Activated CD8-positive, alpha-beta memory T cell treated with anti-CD3 and anti-CD28 coated beads for 1 hour (primary cell): ENCODE data around the gene ETS1.

Source experiments
- DNase-seq, 2 donors: peaks; one replicate each; pipeline ENCODE4 v3.0.0-alpha.2; 2020; ENCODE audit warnings: low read depth in 1 of 2; ENCODE audit errors: extremely low read depth in 1 of 2

ETS1 gene

GRCh38 chr11:128470081-128470480 is 117.3 kb downstream of the ETS1 start:
- no peak for DNase-seq

GRCh38 chr11:128469220-128469619 is 118.1 kb downstream of the ETS1 start:
- DNase-seq = no peak

DNA sequence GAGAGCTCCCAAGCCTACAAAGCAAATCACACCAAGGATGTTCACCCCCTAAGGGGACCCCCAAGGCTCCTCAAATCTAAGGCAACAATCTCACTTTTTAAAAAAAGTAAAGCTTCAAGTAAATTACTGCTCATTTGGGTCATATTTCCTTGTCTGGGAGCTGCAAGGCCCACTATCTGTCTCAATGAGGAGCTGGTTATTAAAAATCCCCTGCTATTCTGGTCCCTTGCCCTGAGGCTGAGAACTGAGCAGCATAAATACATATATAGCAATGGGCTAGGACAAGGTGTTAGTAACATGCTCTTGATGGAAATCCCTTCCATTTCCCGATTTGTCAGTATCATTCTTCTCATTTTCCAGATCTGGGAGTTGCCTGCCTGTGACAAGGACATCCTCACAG is 119.2 kb downstream of the ETS1 start:
- DNase-seq = no peak

GRCh38 chr11:128467610-128468041 is 119.7 kb downstream of the ETS1 start:
- no peak for DNase-seq

DNA sequence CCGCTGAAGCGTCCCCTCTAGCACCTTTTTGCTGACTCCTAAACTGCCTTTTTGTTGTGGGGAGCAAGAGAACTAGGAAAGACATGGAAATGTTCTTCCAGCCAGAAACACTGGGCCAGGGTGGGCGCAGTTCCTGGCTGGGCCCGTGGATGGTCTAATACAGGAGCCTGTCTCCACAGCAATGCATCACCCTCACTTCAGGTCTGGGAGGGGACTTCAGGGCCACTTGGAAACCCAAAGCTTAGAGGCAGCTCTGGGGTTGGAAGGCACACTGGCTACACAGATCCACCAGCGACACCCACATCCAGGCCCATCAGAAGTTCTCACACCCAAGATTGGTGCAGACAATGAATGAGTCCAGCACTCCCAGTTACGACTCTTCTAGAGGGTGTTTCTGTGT is 120.3 kb downstream of the ETS1 start:
- no peak for DNase-seq

DNA sequence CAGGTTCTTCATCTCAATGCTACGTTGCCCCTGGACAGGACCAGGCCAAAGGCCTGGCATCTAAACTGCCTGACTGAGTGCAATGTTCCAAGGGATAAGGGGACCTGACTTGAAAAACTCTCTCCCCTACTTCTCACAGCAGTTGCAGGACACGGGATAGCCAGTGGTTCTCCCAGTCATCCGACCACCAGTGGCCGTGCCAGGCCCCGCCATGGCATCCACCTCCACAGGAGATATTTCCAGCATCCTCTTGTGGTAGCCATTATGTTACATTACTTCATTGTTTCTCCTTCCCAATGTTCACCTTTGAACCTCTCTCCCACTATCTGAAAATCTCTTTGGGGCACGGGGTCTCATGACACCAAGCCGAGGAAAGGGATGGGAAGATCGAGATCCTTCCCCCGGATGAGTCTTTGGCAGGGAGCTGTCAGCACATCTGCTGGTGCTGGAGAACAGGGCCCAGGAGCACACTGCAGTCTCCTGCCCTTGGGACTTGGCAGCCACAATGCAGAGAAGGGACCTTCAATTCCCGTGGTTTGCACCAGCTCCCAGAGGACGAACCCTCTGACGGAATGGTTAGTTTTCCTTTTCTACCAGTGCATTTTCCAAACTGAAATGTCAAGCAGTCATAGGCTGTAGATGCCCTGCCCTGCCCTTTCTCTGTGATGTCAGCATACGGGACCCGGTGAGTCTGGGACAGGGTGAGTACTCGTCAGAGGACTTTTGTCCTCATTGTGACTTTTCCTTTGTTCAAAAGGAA is 121.2 kb downstream of the ETS1 start:
- DNase-seq = no peak

- DNase-seq = no peak
These were observed 121.8 kb downstream of the ETS1 start for GRCh38 chr11:128465531-128465930.

DNA sequence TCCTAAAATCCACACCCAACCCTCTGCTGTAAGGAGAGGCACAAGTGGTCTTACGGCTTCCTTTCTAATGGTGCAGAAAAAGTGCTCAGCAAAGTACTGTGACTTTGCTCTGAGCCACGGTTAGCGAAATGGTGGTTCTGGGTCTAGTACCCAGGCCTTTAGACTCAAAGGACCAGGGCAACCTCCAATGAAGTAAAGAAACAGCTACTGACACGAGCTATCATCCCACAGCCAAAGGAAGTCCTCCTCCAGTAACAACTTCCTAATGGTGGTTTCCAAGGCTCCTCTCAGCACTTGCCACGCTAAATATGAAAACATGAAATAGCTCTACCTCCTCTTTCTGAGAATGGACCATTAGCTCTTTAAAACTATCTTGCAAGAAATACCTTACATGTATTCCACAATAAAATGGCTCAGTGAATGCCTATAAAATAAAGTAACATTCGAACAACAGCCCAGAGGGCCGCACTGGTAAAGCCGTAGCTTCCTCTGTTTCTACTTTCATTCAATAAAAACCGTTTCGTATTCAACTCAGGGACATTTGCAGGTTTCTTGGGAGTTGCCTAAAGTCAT is 122.4 kb downstream of the ETS1 start:
- no peak for DNase-seq

- DNase-seq = no peak
These were observed 123.4 kb downstream of the ETS1 start for GRCh38 chr11:128463979-128464378.

- no peak for DNase-seq
These were observed 124.0 kb downstream of the ETS1 start for GRCh38 chr11:128463371-128463829.

- DNase-seq = no peak
These were observed 124.4 kb downstream of the ETS1 start for GRCh38 chr11:128462922-128463321.

DNA sequence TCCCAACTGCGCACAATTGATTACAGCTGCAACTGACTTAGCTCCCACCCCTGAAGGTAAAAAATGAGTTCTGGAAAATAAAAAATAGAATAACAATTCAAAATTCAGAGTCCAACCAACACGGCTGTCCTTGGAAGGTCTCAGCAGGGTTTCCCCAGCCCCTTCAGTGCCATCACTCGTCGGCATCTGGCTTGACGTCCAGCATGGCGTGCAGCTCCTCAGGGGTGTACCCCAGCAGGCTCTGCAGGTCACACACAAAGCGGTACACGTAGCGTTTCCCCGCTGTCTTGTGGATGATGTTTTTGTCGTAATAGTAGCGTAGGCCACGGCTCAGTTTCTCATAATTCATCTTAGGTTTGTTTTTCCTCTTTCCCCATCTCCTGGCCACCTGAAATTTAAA is 125.2 kb downstream of the ETS1 start:
- DNase-seq = no peak

- no peak for DNase-seq
These were observed 129.0 kb downstream of the ETS1 start for GRCh38 chr11:128458321-128458720.

DNA sequence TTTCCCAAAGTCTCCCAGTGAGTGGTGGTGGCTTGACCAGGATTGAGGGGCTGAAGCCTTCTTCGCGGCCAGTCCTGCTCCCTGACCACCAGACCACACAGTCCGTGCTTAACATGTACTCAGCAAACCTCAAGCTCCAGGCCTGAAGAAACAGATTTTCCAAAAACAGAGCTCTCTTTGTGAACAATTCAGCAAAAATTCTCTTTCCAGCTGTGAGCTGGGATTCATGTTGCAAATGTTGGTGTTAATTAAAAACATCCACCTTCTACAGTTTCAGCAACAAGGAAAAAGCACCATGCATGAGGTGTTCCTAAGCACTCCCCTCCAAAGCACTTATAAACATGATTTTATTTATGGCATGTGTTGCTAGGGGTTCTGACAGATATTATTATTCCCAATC is 129.5 kb downstream of the ETS1 start:
- no peak for DNase-seq

DNA sequence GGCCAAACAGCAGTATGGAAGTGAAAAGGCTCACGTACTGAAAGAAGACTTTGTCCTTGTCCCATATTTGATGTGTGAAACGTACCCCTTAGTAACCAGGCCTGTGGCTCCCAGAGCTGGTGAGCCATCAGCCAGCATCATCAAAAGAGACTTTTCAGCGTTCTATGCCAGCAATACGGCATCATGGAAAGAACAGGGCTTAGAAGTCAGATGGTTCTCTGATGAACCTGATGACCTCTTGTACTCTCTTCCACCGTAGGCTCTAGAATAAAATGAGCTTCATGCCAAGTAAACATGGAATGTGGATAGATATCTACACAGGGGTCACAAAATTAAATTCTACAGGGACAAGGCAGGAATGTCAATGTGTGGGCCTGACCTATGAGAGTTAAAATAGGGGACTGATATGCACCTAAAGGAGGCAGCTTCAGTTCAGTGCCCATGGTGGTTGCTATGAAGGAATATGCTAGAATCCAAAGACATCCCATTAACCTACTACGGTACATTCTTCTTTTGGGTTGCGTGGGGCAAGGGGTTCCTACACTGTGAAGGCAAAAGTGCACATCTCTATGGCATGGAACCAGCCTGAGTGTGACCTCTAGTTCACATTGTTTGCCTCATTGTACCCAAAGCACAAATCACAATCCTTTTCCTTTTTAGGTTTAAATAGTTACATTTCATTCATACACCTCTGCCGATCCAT is 130.6 kb downstream of the ETS1 start:
- no peak for DNase-seq

DNA sequence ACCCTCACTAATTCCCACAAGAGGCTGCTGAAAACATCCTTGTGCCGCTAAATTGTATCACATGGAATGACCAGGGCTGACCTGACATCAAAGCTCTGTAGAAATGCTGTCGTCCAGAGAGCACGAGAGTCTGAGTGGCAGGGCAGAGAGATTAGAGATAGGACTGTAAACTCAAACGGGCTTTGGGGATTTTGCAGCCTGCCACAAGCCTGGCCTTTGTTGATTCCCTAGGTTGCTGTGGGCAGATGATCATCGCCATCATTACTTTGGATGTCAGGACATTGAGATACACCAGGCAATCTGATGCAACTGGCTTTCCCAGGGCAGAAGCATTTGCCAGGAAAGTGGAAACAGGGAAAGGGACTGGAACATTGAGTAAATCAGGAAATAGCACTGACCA is 131.6 kb downstream of the ETS1 start:
- DNase-seq = no peak

DNA sequence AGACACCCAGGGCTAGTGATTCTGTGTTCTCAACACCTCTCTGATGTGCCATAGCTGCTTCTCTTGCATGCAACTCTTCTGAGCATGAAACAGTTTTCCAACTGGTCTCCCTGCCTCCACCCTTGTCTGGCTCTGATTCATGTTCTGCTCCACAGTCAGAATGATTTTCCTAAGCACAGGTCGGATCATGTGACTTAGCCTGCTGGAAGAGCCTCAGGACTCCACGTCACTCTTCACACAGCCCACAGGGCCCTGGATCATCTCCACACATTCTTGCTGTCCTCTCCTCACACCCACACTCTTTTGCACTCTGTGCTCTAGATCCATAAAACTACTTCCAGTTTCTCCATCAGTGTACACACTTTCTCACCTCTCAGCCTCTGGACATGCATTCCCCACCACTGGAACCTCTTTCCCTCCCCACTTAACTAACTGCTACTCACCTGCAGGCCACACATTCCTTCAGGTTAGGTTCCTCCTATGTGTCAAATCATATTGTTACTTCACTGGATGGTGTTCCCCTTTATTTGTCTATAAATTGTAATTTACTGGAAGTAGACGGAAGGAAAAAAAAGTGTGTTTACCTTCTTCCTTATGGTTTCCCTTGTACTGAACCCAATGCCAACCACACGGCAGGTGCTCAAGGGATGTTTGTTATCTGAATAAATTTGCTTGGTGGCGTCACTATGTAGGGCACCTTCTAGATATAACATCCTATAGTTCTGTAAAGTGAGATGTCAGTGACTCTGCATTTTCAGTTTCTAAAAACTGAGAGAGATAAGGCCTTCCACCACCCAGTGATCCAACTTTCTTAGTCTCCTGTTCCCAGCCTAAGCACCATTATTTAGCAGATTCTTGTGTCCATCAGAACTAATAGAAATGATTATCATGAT is 133.7 kb downstream of the ETS1 start:
- no peak for DNase-seq

DNA sequence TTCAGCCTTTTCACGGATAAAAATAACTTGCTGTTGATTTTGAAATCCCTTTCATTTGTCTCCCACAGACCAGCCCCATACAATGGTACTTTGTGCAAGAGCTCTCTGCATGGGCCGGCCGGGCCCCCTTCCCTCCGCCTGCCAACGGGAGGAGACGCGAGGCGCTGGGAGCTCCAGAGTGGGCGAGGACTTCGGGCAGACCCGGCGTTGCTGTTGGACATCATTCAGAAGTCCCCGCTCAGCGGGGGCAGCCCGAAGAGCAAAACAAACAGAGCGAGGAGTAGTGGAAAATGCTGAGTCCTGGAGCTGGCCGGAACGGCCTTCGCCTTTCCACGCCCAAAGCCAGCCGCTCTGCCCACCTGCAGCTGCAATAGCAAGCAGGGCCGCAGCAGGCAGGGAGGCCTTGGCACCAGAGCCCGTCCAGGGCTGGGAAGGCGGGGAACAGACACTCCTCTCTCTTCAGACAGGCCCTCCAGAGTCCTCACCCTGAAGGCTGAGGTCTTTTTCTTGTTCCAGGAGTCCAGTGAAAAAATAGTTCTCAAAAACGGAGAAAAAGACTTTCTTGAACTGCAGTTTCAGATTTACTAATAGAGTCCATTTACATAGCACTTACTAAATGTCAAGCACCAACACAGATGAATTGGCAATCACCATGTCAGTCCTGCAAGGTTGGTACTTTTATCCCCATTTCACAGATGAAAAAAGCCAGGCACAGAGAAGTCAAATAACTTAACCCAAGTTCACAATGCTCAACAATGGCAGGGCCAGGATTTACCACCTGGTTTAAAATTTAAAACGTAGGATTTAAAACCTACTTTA is 135.5 kb downstream of the ETS1 start:
- no peak for DNase-seq

- no peak for DNase-seq
These were observed 136.3 kb downstream of the ETS1 start for GRCh38 chr11:128450882-128451651.
